ES-I3 (cell line): ENCODE measurements around the gene KLK11.

ENCODE experiments used
- H3K36me3 ChIP-seq: 2 replicates; pipeline ENCODE4 v1.6.1; 2013; ENCODE audit warnings: mild to moderate bottlenecking, low read length, control low read depth, moderate library complexity; ENCODE audit not compliant: insufficient read depth
- H3K4me1 ChIP-seq: 2 replicates; pipeline ENCODE4 v1.6.1; 2013; ENCODE audit warnings: mild to moderate bottlenecking, control low read depth, low read length; ENCODE audit not compliant: insufficient read depth
- H3K9ac ChIP-seq: 2 replicates; pipeline ENCODE4 v1.6.1; 2013; ENCODE audit warnings: low read depth, mild to moderate bottlenecking, low read length, moderate library complexity
- H3K9me3 ChIP-seq: 2 replicates; pipeline ENCODE4 v1.6.1; 2013; ENCODE audit warnings: mild to moderate bottlenecking, low read length, moderate library complexity; ENCODE audit not compliant: control insufficient read depth, insufficient read depth

Gene KLK11

GRCh38 chr19:51026554-51026831 is at the start of gene KLK11:
KLK11 (minus strand) TSS chr19:51026616; CDS start chr19:51025631, 985 bp downstream.
- Histone ChIP-seq H3K9me3 (no peaks in the 10 kb centered on the region), H3K9ac (no peak within 1 kb of the TSS; the same call in 1 of the 2 replicates), H3K36me3 (no peaks in the 10 kb centered on the region), H3K4me1 (peaks cover 22% of the 10 kb centered on the region)

GRCh38 chr19:51075998-51076397 is 49.6 kb upstream of the KLK11 start:
- Histone ChIP-seq H3K36me3 (no peaks in the 10 kb centered on the region), H3K9ac (no peak overlapping the region), H3K4me1 (no peaks in the 10 kb centered on the region), H3K9me3 (no peaks in the 10 kb centered on the region)

- no peaks in the 10 kb centered on the region for H3K36me3 ChIP-seq
- peaks cover under 1% of the 10 kb centered on the region; the same call in 1 of the 2 replicates for H3K4me1 ChIP-seq
- no peaks in the 10 kb centered on the region for H3K9me3 ChIP-seq
- H3K9ac ChIP-seq: no peak overlapping the region
These were observed 44.6 kb upstream of the KLK11 start for GRCh38 chr19:51071095-51071405.

GRCh38 chr19:51070334-51071094 is 44.1 kb upstream of the KLK11 start:
- H3K36me3 ChIP-seq: no peaks in the 10 kb centered on the region
- H3K9me3 ChIP-seq: no peaks in the 10 kb centered on the region
- H3K9ac ChIP-seq: no peak overlapping the region
- H3K4me1 ChIP-seq: peaks cover 6% of the 10 kb centered on the region; the same call in 1 of the 2 replicates

- no peaks in the 10 kb centered on the region for H3K9me3 ChIP-seq
- H3K36me3 ChIP-seq: no peaks in the 10 kb centered on the region
These were observed 40.2 kb upstream of the KLK11 start for GRCh38 chr19:51066393-51067186.

GRCh38 chr19:51065221-51065960 is 39.0 kb upstream of the KLK11 start:
- Histone ChIP-seq H3K4me1 (peaks cover 6% of the 10 kb centered on the region; the same call in 1 of the 2 replicates), H3K36me3 (no peaks in the 10 kb centered on the region), H3K9me3 (no peaks in the 10 kb centered on the region), H3K9ac (peak overlapping the region; percentile 72)

More at GRCh38 chr19:51066393-51067186, 40.2 kb upstream of the KLK11 start:
- H3K9ac ChIP-seq: no peak overlapping the region
- H3K4me1 ChIP-seq: peaks cover 6% of the 10 kb centered on the region; the same call in 1 of the 2 replicates

- Histone ChIP-seq H3K4me1 (peaks cover 6% of the 10 kb centered on the region; the same call in 1 of the 2 replicates), H3K9ac (peak within 1 kb of the TSS; percentile 72), H3K36me3 (no peaks in the 10 kb centered on the region), H3K9me3 (no peaks in the 10 kb centered on the region)
These were observed 38.3 kb upstream of the KLK11 start, which contains the start of gene KLK13 for GRCh38 chr19:51064534-51065220. KLK13 (minus strand) TSS chr19:51065092; CDS start chr19:51065067, 25 bp downstream.

GRCh38 chr19:51063664-51064063 is 37.2 kb upstream of the KLK11 start:
- H3K4me1 ChIP-seq: peaks cover 6% of the 10 kb centered on the region; the same call in 1 of the 2 replicates
- H3K36me3 ChIP-seq: no peaks in the 10 kb centered on the region

GRCh38 chr19:51060973-51061372 is 34.6 kb upstream of the KLK11 start:
- no peaks in the 10 kb centered on the region for H3K36me3 ChIP-seq
- no peak overlapping the region for H3K9ac ChIP-seq
- peaks cover 4% of the 10 kb centered on the region; the same call in 1 of the 2 replicates for H3K4me1 ChIP-seq
- H3K9me3 ChIP-seq: no peaks in the 10 kb centered on the region

More at GRCh38 chr19:51063664-51064063, 37.2 kb upstream of the KLK11 start:
- no peak overlapping the region for H3K9ac ChIP-seq
- H3K9me3 ChIP-seq: no peaks in the 10 kb centered on the region

- no peaks in the 10 kb centered on the region for H3K36me3 ChIP-seq
- H3K4me1 ChIP-seq: no peaks in the 10 kb centered on the region
- no peaks in the 10 kb centered on the region for H3K9me3 ChIP-seq
These were observed 33.9 kb upstream of the KLK11 start for GRCh38 chr19:51060336-51060735.

GRCh38 chr19:51059715-51060114 is 33.3 kb upstream of the KLK11 start:
- no peaks in the 10 kb centered on the region for H3K9me3 ChIP-seq
- H3K4me1 ChIP-seq: no peaks in the 10 kb centered on the region
- no peak overlapping the region for H3K9ac ChIP-seq
- no peaks in the 10 kb centered on the region for H3K36me3 ChIP-seq

More at GRCh38 chr19:51060336-51060735, 33.9 kb upstream of the KLK11 start:
- H3K9ac ChIP-seq: no peak overlapping the region

GRCh38 chr19:51055866-51056265 is 29.4 kb upstream of the KLK11 start:
- no peak overlapping the region for H3K9ac ChIP-seq
- 0 out of 2 replicates have a peak, but pooled peaks cover 8% of the 10 kb centered on the region for H3K4me1 ChIP-seq
- H3K36me3 ChIP-seq: no peaks in the 10 kb centered on the region
- H3K9me3 ChIP-seq: no peaks in the 10 kb centered on the region

- peaks cover 18% of the 10 kb centered on the region for H3K4me1 ChIP-seq
- H3K36me3 ChIP-seq: no peaks in the 10 kb centered on the region
- no peaks in the 10 kb centered on the region for H3K9me3 ChIP-seq
- H3K9ac ChIP-seq: peak overlapping the region; percentile 46
These were observed 20.6 kb upstream of the KLK11 start for GRCh38 chr19:51047031-51047335.

GRCh38 chr19:51044327-51044726 is 17.9 kb upstream of the KLK11 start:
- H3K36me3 ChIP-seq: no peaks in the 10 kb centered on the region
- H3K9ac ChIP-seq: no peak overlapping the region
- peaks cover 18% of the 10 kb centered on the region for H3K4me1 ChIP-seq
- H3K9me3 ChIP-seq: no peaks in the 10 kb centered on the region
